Liver (tissue), 9 donors: ENCODE data around the gene PTK6. TPM values are rescaled to one million over a fixed set of nuclear protein-coding genes. Genes with fewer than 3 reads are reported as not detected.

Experiments
- DNase-seq: peaks from one replicate; pipeline ENCODE4 v3.0.0-alpha.2; 2017; ENCODE audit warnings: low spot score
- H3K27ac ChIP-seq, 2 donors: one replicate each; pipeline ENCODE4 v1.7.0; 2013; ENCODE audit warnings: inconsistent platforms in 2 of 2, low read length in 2 of 2, control low read depth in 1 of 2, low read depth in 1 of 2, mild to moderate bottlenecking in 1 of 2
- H3K27me3 ChIP-seq, 4 donors: one replicate each; pipeline versions ENCODE4 v1.6.1 to v1.7.0; 2013; ENCODE audit warnings: low read length in 3 of 4, inconsistent platforms in 1 of 4, mild to moderate bottlenecking in 1 of 4, moderate library complexity in 1 of 4; ENCODE audit not compliant: control insufficient read depth in 4 of 4, insufficient read depth in 4 of 4
- H3K36me3 ChIP-seq, 4 donors: one replicate each; pipeline versions ENCODE4 v1.6.1 to v1.7.0; 2013; ENCODE audit warnings: low read length in 3 of 4, mild to moderate bottlenecking in 3 of 4, low read depth in 1 of 4, moderate library complexity in 1 of 4; ENCODE audit not compliant: control insufficient read depth in 4 of 4, insufficient read depth in 3 of 4
- H3K4me1 ChIP-seq, 4 donors: one replicate each; pipeline versions ENCODE4 v1.6.1 to v1.7.0; 2013; ENCODE audit warnings: low read length in 3 of 4, mild to moderate bottlenecking in 3 of 4, moderate library complexity in 1 of 4; ENCODE audit not compliant: control insufficient read depth in 4 of 4, insufficient read depth in 4 of 4
- H3K4me3 ChIP-seq, 3 donors: one replicate each; pipeline versions ENCODE4 v1.6.1 to v1.7.0; 2013; ENCODE audit warnings: low read length in 3 of 3, control low read depth in 1 of 3, low read depth in 1 of 3, mild to moderate bottlenecking in 1 of 3
- H3K9ac ChIP-seq, 2 donors: one replicate each; pipeline ENCODE4 v1.7.0; 2013; ENCODE audit warnings: low read length in 2 of 2, mild to moderate bottlenecking in 2 of 2, moderate library complexity in 2 of 2, control low read depth in 1 of 2, low read depth in 1 of 2
- H3K9me3 ChIP-seq, 4 donors: one replicate each; pipeline versions ENCODE4 v1.6.1 to v1.7.0; 2013; ENCODE audit warnings: low read length in 3 of 4; ENCODE audit not compliant: control insufficient read depth in 4 of 4
- CTCF ChIP-seq: fragments of 150-350 bp; IDR thresholded peaks from 2 replicates; pipeline ENCODE4 v1.5.1; 2017; ENCODE audit warnings: improper control_type of control experiment, low read depth, low read length; ENCODE audit not compliant: missing input control
- EGR1 ChIP-seq, 2 donors: IDR thresholded peaks; 2 replicates each; pipeline ENCODE4 v1.6.1; 2016 to 2018; ENCODE audit warnings: antibody characterized with exemption in 2 of 2, low read depth in 2 of 2
- FOXA1 ChIP-seq: IDR thresholded peaks from 2 replicates; pipeline ENCODE4 v1.6.1; 2016; ENCODE audit warnings: antibody characterized with exemption
- FOXA2 ChIP-seq: IDR thresholded peaks from 2 replicates; pipeline ENCODE4 v1.6.1; 2016; ENCODE audit warnings: antibody characterized with exemption
- GABPA ChIP-seq, 2 donors: IDR thresholded peaks in 1 of 2; conservative IDR thresholded peaks in 1 of 2; 2 replicates each; pipeline ENCODE4 v1.6.1; 2016; ENCODE audit warnings: antibody characterized with exemption in 2 of 2, mild to moderate bottlenecking in 1 of 2, moderate library complexity in 1 of 2
- HNF4A ChIP-seq, 2 donors: conservative IDR thresholded peaks; 2 replicates each; pipeline ENCODE4 v1.6.1; 2016; ENCODE audit warnings: antibody characterized with exemption in 2 of 2, mild to moderate bottlenecking in 2 of 2
- HNF4G ChIP-seq: IDR thresholded peaks from 2 replicates; pipeline ENCODE4 v1.6.1; 2016; ENCODE audit warnings: antibody characterized with exemption
- JUND ChIP-seq, 2 donors: IDR thresholded peaks; 2 replicates each; pipeline ENCODE4 v1.6.1; 2016; ENCODE audit warnings: antibody characterized with exemption in 2 of 2
- NR2F2 ChIP-seq: IDR thresholded peaks from 2 replicates; pipeline ENCODE4 v1.6.1; 2016; ENCODE audit warnings: antibody characterized with exemption
- RAD21 ChIP-seq, 2 donors: IDR thresholded peaks; 2 replicates each; pipeline ENCODE4 v1.6.1; 2016; ENCODE audit warnings: antibody characterized with exemption in 2 of 2, mild to moderate bottlenecking in 2 of 2
- REST ChIP-seq: IDR thresholded peaks from 2 replicates; pipeline ENCODE4 v1.6.1; 2016; ENCODE audit warnings: antibody characterized with exemption, mild to moderate bottlenecking
- RXRA ChIP-seq, 2 donors: IDR thresholded peaks; 2 replicates each; pipeline ENCODE4 v1.6.1; 2017 to 2018; ENCODE audit warnings: antibody characterized with exemption in 2 of 2, mild to moderate bottlenecking in 1 of 2
- SP1 ChIP-seq: IDR thresholded peaks from 2 replicates; pipeline ENCODE4 v1.6.1; 2018; ENCODE audit warnings: antibody characterized with exemption, mild to moderate bottlenecking
- TAF1 ChIP-seq: conservative IDR thresholded peaks from 2 replicates; pipeline ENCODE4 v1.6.1; 2016; ENCODE audit warnings: antibody characterized with exemption, mild to moderate bottlenecking
- YY1 ChIP-seq: IDR thresholded peaks from 2 replicates; pipeline ENCODE4 v1.6.1; 2016; ENCODE audit warnings: antibody characterized with exemption, mild to moderate bottlenecking
- WGBS: extraction: QIAGEN DNeasy Blood & Tissue Kit; methylation state at CpG from one replicate; pipeline ENCODE4 v1.1.7; 2013; 5-methylcytosine and 5-hydroxymethylcytosine counted together
- polyA plus RNA-seq, 2 donors: library from polyadenylated mRNA; stranded (reverse) in 1 of 2; unstranded in 1 of 2; fragments of 200-250 nt in 1 of 2; fragments of >200 nt in 1 of 2; fragmentation: Nextera tagmentation in 1 of 2; extraction: Ambion mirVana in 1 of 2; gene quantifications; one replicate each; pipeline versions ENCODE4 v1.2.1 to v1.2.3, GENCODE V29; 2013 to 2015
- total RNA-seq, 2 donors: library from RNA; depleted of rRNA; stranded (reverse); fragments of >200 nt; gene quantifications; one replicate each; pipeline ENCODE4 v1.2.3, GENCODE V29; 2014
- TF ChIP-seq, protein P1 (sequence below): IDR thresholded peaks from 2 replicates; pipeline ENCODE4 v1.6.1; 2016; ENCODE audit warnings: antibody characterized with exemption
- TF ChIP-seq, protein P2 (sequence below): IDR thresholded peaks from 2 replicates; pipeline ENCODE4 v1.6.1; 2016; ENCODE audit warnings: antibody characterized with exemption
- TF ChIP-seq, protein P3 (sequence below): IDR thresholded peaks from 2 replicates; pipeline ENCODE4 v1.6.1; 2016; ENCODE audit warnings: antibody characterized with exemption
- donor health status: healthy.
- donor health status: healthy.
- donor health status: healthy.
- donor health status: healthy.
- donor health status: healthy.

Gene PTK6
- total and polyA plus RNA-seq, 4 donors = 0.05 to 1.2 (median 0.23) TPM

- Histone ChIP-seq H3K27ac (peak overlapping the region; percentile 57 to 63), H3K36me3 (no peaks in the 10 kb centered on the region), H3K9me3 (no peaks in the 10 kb centered on the region), H3K4me3 (no peak overlapping the region), H3K27me3 (no peaks in the 10 kb centered on the region), H3K9ac (no peak overlapping the region), H3K4me1 (peaks cover 10 to 28% (median 19%) of the 10 kb centered on the region in 4 donors)
- TF ChIP-seq TAF1 (no peak), YY1 (no peak), HNF4A (conservative IDR thresholded peaks at IDR 0.05) (no peak), JUND (IDR thresholded peaks at IDR 0.05) (no peak), FOXA2 (no peak), HNF4G (no peak), RAD21 (IDR thresholded peaks at IDR 0.05) (no peak), SP1 (no peak), FOXA1 (no peak), NR2F2 (no peak), REST (no peak)
- TF ChIP-seq, protein P1, sequence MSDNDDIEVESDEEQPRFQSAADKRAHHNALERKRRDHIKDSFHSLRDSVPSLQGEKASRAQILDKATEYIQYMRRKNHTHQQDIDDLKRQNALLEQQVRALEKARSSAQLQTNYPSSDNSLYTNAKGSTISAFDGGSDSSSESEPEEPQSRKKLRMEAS = no peak
- TF ChIP-seq, protein P2, sequence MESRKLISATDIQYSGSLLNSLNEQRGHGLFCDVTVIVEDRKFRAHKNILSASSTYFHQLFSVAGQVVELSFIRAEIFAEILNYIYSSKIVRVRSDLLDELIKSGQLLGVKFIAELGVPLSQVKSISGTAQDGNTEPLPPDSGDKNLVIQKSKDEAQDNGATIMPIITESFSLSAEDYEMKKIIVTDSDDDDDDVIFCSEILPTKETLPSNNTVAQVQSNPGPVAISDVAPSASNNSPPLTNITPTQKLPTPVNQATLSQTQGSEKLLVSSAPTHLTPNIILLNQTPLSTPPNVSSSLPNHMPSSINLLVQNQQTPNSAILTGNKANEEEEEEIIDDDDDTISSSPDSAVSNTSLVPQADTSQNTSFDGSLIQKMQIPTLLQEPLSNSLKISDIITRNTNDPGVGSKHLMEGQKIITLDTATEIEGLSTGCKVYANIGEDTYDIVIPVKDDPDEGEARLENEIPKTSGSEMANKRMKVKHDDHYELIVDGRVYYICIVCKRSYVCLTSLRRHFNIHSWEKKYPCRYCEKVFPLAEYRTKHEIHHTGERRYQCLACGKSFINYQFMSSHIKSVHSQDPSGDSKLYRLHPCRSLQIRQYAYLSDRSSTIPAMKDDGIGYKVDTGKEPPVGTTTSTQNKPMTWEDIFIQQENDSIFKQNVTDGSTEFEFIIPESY = no peak
- TF ChIP-seq, protein P3, sequence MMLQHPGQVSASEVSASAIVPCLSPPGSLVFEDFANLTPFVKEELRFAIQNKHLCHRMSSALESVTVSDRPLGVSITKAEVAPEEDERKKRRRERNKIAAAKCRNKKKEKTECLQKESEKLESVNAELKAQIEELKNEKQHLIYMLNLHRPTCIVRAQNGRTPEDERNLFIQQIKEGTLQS = no peak
- DNase-seq = no peak
- 62% methylated on average over 35 of the region's 35 CpGs for WGBS
Observed at GRCh38 chr20:63536241-63536977, 767 bp downstream of the PTK6 start.

DNA sequence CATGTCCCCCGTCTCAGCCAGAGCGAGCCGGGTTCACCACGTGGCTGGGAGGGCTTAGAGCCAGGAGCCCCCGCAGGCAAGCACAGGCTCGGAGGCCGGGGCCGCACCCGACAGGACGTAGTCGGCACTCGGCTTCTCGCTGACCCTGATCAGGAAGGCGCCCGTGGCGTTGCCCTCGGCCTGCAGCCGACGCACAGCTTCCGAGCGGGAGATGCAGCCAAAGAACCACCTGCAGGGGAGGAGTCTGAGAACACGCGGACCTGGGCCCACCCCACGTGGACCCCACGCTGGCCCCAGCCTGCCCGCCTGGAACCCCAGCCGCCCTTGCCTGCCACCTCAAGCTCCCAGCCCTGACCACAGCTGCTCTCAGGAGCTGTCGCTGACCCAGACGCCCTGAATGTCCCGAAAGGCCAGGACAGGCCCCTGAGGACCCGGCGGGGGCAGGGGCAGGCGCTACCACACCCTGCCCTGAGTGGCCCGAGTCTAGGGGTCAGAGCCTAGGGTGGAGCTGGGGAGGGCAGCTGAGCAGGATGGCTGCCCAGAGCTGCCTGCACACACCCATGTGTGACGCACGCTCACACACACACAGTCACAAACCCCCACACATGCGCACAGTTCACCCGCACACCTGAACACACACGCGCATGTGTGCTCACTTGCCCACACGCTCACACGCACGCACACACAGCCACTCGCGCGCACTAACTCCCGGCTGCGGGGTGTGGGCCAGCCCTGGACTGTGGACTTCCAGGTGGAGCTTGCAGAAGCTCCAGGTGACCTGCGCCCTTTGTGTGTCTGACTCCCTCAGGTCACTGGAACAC lies 2.1 kb downstream of the PTK6 start:
- H3K4me1 ChIP-seq = peaks cover 10 to 28% (median 21%) of the 10 kb centered on the region in 4 donors
- 30% methylated on average over 49 of the region's 49 CpGs for WGBS
- peak; percentile 58 for TF ChIP-seq HNF4G
- TF ChIP-seq CTCF = no peak
- no peak for TF ChIP-seq JUND (IDR thresholded peaks at IDR 0.05)
- TF ChIP-seq RXRA (IDR thresholded peaks at IDR 0.05) = peak; percentile 62 to 75
- no peak for TF ChIP-seq GABPA (IDR thresholded peaks at IDR 0.05 in 1 of 2, conservative IDR thresholded peaks at IDR 0.05 in 1 of 2)
- TF ChIP-seq TAF1 = no peak
- TF ChIP-seq YY1 = peak; percentile 47
- peak; percentile 76 for TF ChIP-seq SP1
- TF ChIP-seq FOXA2 = no peak
- peak in 1 of 2 donors; percentile 37 for TF ChIP-seq EGR1 (IDR thresholded peaks at IDR 0.05; ENCODE audit: low read depth in 2 of 2)
- TF ChIP-seq FOXA1 = no peak
- TF ChIP-seq, protein P2 = no peak

More for the DNA sequence above, 2.1 kb downstream of the PTK6 start:
- peak overlapping the region; percentile 62 to 68 for H3K27ac ChIP-seq
- H3K9me3 ChIP-seq = no peaks in the 10 kb centered on the region
- no peak overlapping the region for H3K9ac ChIP-seq
- peak; percentile 49 for DNase-seq
- H3K27me3 ChIP-seq = no peaks in the 10 kb centered on the region
- no peaks in the 10 kb centered on the region for H3K36me3 ChIP-seq
- H3K4me3 ChIP-seq = peak overlapping the region in 2 of 3 donors; percentile 0 to 20
